Measurements from ENCODE around the gene MTFR1L. TPM values are rescaled to one million over a fixed set of nuclear protein-coding genes. Genes with fewer than 3 reads are reported as not detected.

The MTFR1L gene
- total and polyA plus RNA-seq, 9 of the 15 experiments (the other 6 are each of a cell fraction or from before 2014, with no cell fraction given) = 41.4 to 98.5 (median 53.7) TPM

DNA sequence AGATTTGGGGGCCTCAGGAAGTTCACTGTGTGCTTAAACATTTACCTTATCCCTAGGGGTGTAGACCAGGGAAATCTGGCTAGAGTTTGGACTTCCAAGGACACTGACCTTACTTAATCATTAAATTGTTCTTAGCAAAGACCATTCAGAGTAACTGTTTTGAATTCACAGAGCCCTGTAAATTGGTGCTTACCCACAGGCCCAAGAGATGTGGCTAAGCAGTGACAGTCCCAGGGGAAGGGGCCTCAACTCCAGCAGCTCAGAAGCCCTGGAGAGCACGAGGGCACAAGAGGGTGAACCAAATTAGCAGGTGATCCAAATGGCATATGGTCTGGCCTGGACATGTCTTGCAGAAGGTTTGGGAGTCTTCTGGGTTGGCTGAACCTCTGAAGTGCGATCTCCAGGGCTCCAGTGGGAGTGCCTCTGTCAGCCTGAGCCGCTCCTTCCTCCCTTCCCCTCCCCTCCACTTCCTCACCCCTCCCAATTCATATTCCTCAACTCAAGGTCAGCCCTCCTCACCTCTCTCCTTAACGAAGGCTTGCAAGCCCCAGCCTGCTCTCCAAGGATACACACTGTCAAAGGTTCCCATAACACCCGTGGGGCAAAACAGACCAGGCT lies 51.4 kb downstream of the MTFR1L start (continued):
- TF ChIP-seq, protein P1, sequence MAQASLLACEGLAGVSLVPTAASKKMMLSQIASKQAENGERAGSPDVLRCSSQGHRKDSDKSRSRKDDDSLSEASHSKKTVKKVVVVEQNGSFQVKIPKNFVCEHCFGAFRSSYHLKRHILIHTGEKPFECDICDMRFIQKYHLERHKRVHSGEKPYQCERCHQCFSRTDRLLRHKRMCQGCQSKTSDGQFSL (CRISPR knock-in tag; IDR thresholded peaks at IDR 0.05) = peak; percentile 32; the same call in 1 of the 2 replicates
- TF ChIP-seq, protein P1 (tag; IDR thresholded peaks at IDR 0.05) = no peak
- TF ChIP-seq L3MBTL2 (IDR thresholded peaks at IDR 0.05) = peak; percentile 42; the same call in 1 of the 2 replicates

DNA sequence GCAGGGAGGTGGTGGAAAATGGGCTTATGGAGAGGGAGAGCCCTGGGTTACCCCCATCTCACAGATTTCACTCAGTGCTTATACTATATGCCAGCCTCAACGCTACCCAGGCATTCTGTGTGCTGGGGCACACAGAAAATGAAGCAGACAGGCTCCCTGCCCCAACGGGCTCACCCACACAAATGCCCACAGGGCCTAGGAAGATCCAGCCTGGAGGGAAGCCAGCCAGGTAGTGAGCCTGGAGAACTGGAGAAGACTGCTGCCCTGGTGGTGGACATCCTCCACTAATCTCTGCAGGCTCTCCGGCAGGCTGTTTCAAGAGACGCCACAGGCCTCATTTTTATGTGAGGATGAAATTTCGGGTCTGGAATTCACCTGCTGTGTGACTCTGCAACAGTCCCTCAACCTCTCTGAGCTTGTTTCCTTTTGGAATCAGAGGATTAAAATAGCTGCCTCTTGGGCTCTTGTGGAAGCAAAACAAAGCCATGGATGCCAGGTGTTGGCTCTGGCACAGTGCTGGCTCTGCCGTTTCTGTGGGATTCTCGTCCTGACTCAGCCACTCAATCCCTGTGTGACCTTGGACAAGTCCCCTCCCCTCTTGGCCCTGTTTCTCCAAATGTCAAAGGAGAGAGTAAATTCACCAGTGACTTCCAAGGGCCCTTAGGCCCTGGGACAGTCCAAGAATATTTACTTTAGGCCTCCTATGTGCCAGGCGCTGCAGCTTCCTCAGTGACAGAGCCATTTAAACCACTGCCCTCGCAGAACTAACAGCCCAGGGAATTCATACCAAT lies 52.1 kb downstream of the MTFR1L start:
- H2AFZ ChIP-seq (ENCODE audit: low read depth, low read length) = peak overlapping the region; percentile 52; the same call in 1 of the 2 replicates
- H3K9me3 ChIP-seq (replicated peaks; ENCODE audit: control insufficient read depth, insufficient read depth, low read depth, low read length) = no peaks in the 10 kb centered on the region
- POLR2A ChIA-PET = interaction anchor here (0.6 to 1.5 kb wide), 4 partner anchors 8 to 1228 kb away, joined by 4 to 6 read pairs (median 4); partner anchors contain the start of gene SRRM1
- 83% methylated on average over 9 of the region's 9 CpGs for WGBS (ENCODE audit: insufficient coverage, low coverage, missing lambda C conversion rate)
- H3K9ac ChIP-seq (ENCODE audit: insufficient read depth in 1 of 2, low read depth in 2 of 2, low read length in 2 of 2) = peak overlapping the region; percentile 19 to 72; a peak in 2 of 4 replicates
- in situ Hi-C loops (cut with MboI) = no loop called here
- peak overlapping the region; percentile 7; the same call in 1 of the 2 replicates for H3K4me2 ChIP-seq (ENCODE audit: insufficient read depth, low read length)
- intact Hi-C loops (cut with micrococcal nuclease) = no loop called here
- no peaks in the 10 kb centered on the region for H3K36me3 ChIP-seq (ENCODE audit: control insufficient read depth, insufficient read depth, low read length)
- H3K9me1 ChIP-seq (ENCODE audit: control insufficient read depth, insufficient read depth, low read length) = no peaks in the 10 kb centered on the region
- H3K27me3 ChIP-seq (ENCODE audit: control insufficient read depth in 2 of 2, insufficient read depth in 2 of 2, low read length in 2 of 2) = no peaks in the 10 kb centered on the region
- no peaks in the 10 kb centered on the region for H4K20me1 ChIP-seq (replicated peaks; ENCODE audit: control insufficient read depth, insufficient read depth, low read length)
- no peak for ATAC-seq
- no peak for DNase-seq (ENCODE audit: extremely low read depth in 1 of 4, low spot score in 3 of 4)
- no peak for FAIRE-seq
- BruUV-seq (replicated peaks) = no TSS peak
- H3K79me2 ChIP-seq (ENCODE audit: control insufficient read depth, insufficient read depth, low read length) = peaks cover 10% of the 10 kb centered on the region; the same call in 2 of the 3 replicates
- H3K4me3 ChIP-seq = no peak overlapping the region
- CTCF ChIA-PET (ENCODE audit: low intra/inter-chr PET ratio) = no interaction called here
- no peak overlapping the region; the same call in 2 of the 3 replicates for H3K27ac ChIP-seq (ENCODE audit: extremely low read depth, low read depth, low read length)
- peaks cover 42 to 45% of the 10 kb centered on the region in 2 experiments for H3K4me1 ChIP-seq (replicated peaks in 1 of 2; ENCODE audit: control insufficient read depth in 2 of 2, insufficient read depth in 2 of 2, low read length in 2 of 2)
- TF ChIP-seq BCOR (IDR thresholded peaks at IDR 0.05) = peak; percentile 97
- 0 out of 2 replicates have a peak, but pooled peaks have one; percentile 3 for TF ChIP-seq ZNF263 (CRISPR knock-in tag; IDR thresholded peaks at IDR 0.05; ENCODE audit: borderline replicate concordance)
- TF ChIP-seq RBM25 (IDR thresholded peaks at IDR 0.05; ENCODE audit: low read depth, low read length, severe bottlenecking) = peak; percentile 97
- TF ChIP-seq DMBX1 (CRISPR knock-in tag; IDR thresholded peaks at IDR 0.05; ENCODE audit: borderline replicate concordance) = no peak
- TF ChIP-seq ZFP36 (IDR thresholded peaks at IDR 0.05; ENCODE audit: low read depth, low read length, partially characterized antibody) = peak; percentile 92
